ENCODE results near the gene OLFML2A. TPM values are rescaled to one million over a fixed set of nuclear protein-coding genes. Genes with fewer than 3 reads are reported as not detected.

Gene OLFML2A
- polyA plus RNA-seq, 1 donor from 2014 or later: 0.15 TPM

- H3K4me2 ChIP-seq (ENCODE audit: low read length): no peak overlapping the region
- no peaks in the 10 kb centered on the region for H3F3A ChIP-seq (ENCODE audit: insufficient read depth, low read length, poor library complexity, severe bottlenecking)
- no peak overlapping the region for H3K9ac ChIP-seq (ENCODE audit: low read length)
- H3K36me3 ChIP-seq (ENCODE audit: insufficient read depth, low read length): no peaks in the 10 kb centered on the region
- no peaks in the 10 kb centered on the region for H3K9me3 ChIP-seq (ENCODE audit: low read length)
- H3K79me2 ChIP-seq (replicated peaks; ENCODE audit: insufficient read depth, low read length): no peaks in the 10 kb centered on the region
- no peaks in the 10 kb centered on the region for H4K20me1 ChIP-seq (ENCODE audit: insufficient read depth)
- no peaks in the 10 kb centered on the region for H3K9me2 ChIP-seq (ENCODE audit: insufficient read depth, low read length)
- no peak overlapping the region for H3K4me3 ChIP-seq (ENCODE audit: low read length)
- H3K27ac ChIP-seq (ENCODE audit: low read length): no peak overlapping the region
- TF ChIP-seq MXI1 (conservative IDR thresholded peaks at IDR 0.05; ENCODE audit: poor library complexity, severe bottlenecking) (no peak), TAF1 (IDR thresholded peaks at IDR 0.05; ENCODE audit: low read depth) (no peak)
- no peaks in the 10 kb centered on the region for H3K27me3 ChIP-seq (ENCODE audit: insufficient read depth, low read depth, low read length)
- no peak overlapping the region for H2AFZ ChIP-seq (ENCODE audit: low read depth, low read length)
Observed at GRCh38 chr9:124792257-124793014, 15.5 kb downstream of the OLFML2A start.

- H4K20me1 ChIP-seq (ENCODE audit: insufficient read depth): no peaks in the 10 kb centered on the region
- no peak overlapping the region for H3K9ac ChIP-seq (ENCODE audit: low read length)
- H3K79me2 ChIP-seq (replicated peaks; ENCODE audit: insufficient read depth, low read length): no peaks in the 10 kb centered on the region
- H3K4me3 ChIP-seq (ENCODE audit: low read length): no peak overlapping the region
- H3F3A ChIP-seq (ENCODE audit: insufficient read depth, low read length, poor library complexity, severe bottlenecking): no peaks in the 10 kb centered on the region
- H3K9me3 ChIP-seq (ENCODE audit: low read length): no peaks in the 10 kb centered on the region
- H3K27me3 ChIP-seq (ENCODE audit: insufficient read depth, low read depth, low read length): no peaks in the 10 kb centered on the region
- no peak overlapping the region for H2AFZ ChIP-seq (ENCODE audit: low read depth, low read length)
- no peaks in the 10 kb centered on the region for H3K9me2 ChIP-seq (ENCODE audit: insufficient read depth, low read length)
- H3K4me2 ChIP-seq (ENCODE audit: low read length): no peak overlapping the region
- H3K27ac ChIP-seq (ENCODE audit: low read length): no peak overlapping the region
- TF ChIP-seq EZH2 (IDR thresholded peaks at IDR 0.05; ENCODE audit: borderline replicate concordance, insufficient read depth, low read length, poor library complexity, severe bottlenecking): no peak
- TF ChIP-seq TAF1 (IDR thresholded peaks at IDR 0.05; ENCODE audit: low read depth): no peak
- no peak for TF ChIP-seq EP300 (conservative IDR thresholded peaks at IDR 0.05; ENCODE audit: poor library complexity, severe bottlenecking)
- TF ChIP-seq SMC3 (conservative IDR thresholded peaks at IDR 0.05; ENCODE audit: poor library complexity): no peak
- TF ChIP-seq CTCF (IDR thresholded peaks at IDR 0.05; ENCODE audit: poor library complexity, severe bottlenecking): no peak
- TF ChIP-seq RAD21 (conservative IDR thresholded peaks at IDR 0.05): no peak
- TF ChIP-seq REST (IDR thresholded peaks at IDR 0.05; ENCODE audit: borderline replicate concordance): no peak
- no peak for TF ChIP-seq POLR2AphosphoS5 (IDR thresholded peaks at IDR 0.05)
- no peaks in the 10 kb centered on the region for H3K36me3 ChIP-seq (ENCODE audit: insufficient read depth, low read length)
Observed at GRCh38 chr9:124793015-124793541, 16.1 kb downstream of the OLFML2A start.

Data from neural cell (in vitro differentiated cells).